A549 (cell line): ENCODE results near the gene KIF13A.
"Not testable (repeated sequence)": the region's sequence is repeated elsewhere in the genome, so short reads cannot be mapped to it uniquely, and the experiment has no call there.

Source experiments
- HMGXB4 ChIP-seq: fragments of 250-450 bp; sonication (Bioruptor Pico); IDR thresholded peaks from 2 replicates; pipeline ENCODE4 v1.5.0; 2021; ENCODE audit warnings: mild to moderate bottlenecking, moderate library complexity, borderline replicate concordance
- JUN ChIP-seq, 2 experiments: fragments of >200 bp; sonication (Bioruptor Twin); formaldehyde crosslinking; IDR thresholded peaks; 2 replicates in 1 of 2; 3 replicates in 1 of 2; pipeline ENCODE4 v1.6.1; 2016 to 2017
- JUNB ChIP-seq: fragments of >200 bp; sonication (Bioruptor Twin); formaldehyde crosslinking; IDR thresholded peaks from 2 replicates; pipeline ENCODE4 v1.6.1; 2016
- KDM1A ChIP-seq: fragments of 200-600 bp; sonication (generic); IDR thresholded peaks from 2 replicates; pipeline ENCODE4 v1.6.1; 2016; ENCODE audit warnings: low read depth, mild to moderate bottlenecking
- MAFK ChIP-seq: fragments of 450-650 bp; IDR thresholded peaks from 2 replicates; pipeline ENCODE4 v1.6.1; 2014; ENCODE audit not compliant: partially characterized antibody
- MAX ChIP-seq: IDR thresholded peaks from 2 replicates; pipeline ENCODE4 v1.6.1; 2012
- NPAS2 ChIP-seq: fragments of 250-450 bp; sonication (Bioruptor Pico); IDR thresholded peaks from 2 replicates; pipeline ENCODE4 v1.8.0; 2022; ENCODE audit warnings: mild to moderate bottlenecking, moderate library complexity, borderline replicate concordance
- POLR2A ChIP-seq: IDR thresholded peaks from 2 replicates; pipeline ENCODE4 v1.6.1; 2012; ENCODE audit warnings: mild to moderate bottlenecking, low read length
- POLR2AphosphoS2 ChIP-seq: conservative IDR thresholded peaks from 2 replicates; pipeline ENCODE4 v1.6.1; 2012; ENCODE audit warnings: low read length, improper control_type of control experiment, inconsistent platforms
- TP53 ChIP-seq: fragments of 250-450 bp; sonication (Bioruptor Pico); IDR thresholded peaks from 2 replicates; pipeline ENCODE4 v1.5.0; 2021; ENCODE audit warnings: mild to moderate bottlenecking, moderate library complexity
- TF ChIP-seq, protein P1 (sequence below): fragments of >200 bp; sonication (Bioruptor Twin); formaldehyde crosslinking; IDR thresholded peaks from 3 replicates; pipeline ENCODE4 v1.5.1; 2016

DNA sequence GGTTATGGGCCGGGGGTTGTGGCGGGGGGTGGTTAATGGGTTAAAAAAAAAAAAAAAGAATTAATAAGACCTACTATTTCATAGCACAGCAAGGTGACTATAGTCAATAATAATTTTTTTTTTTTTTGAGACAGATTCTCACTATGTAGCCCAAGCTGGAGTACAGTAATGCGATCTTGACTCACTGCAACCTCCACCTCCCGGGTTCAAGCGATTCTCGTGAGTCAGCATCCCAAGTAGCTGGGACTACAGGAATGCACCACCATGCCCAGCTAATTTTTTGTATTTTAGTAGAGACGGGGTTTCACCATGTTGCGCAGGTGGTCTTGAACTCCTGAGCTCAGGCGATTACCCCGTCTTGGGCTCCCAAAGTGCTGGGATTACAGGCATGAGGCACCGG is 75.8 kb downstream of the KIF13A start:
- TF ChIP-seq, protein P1, sequence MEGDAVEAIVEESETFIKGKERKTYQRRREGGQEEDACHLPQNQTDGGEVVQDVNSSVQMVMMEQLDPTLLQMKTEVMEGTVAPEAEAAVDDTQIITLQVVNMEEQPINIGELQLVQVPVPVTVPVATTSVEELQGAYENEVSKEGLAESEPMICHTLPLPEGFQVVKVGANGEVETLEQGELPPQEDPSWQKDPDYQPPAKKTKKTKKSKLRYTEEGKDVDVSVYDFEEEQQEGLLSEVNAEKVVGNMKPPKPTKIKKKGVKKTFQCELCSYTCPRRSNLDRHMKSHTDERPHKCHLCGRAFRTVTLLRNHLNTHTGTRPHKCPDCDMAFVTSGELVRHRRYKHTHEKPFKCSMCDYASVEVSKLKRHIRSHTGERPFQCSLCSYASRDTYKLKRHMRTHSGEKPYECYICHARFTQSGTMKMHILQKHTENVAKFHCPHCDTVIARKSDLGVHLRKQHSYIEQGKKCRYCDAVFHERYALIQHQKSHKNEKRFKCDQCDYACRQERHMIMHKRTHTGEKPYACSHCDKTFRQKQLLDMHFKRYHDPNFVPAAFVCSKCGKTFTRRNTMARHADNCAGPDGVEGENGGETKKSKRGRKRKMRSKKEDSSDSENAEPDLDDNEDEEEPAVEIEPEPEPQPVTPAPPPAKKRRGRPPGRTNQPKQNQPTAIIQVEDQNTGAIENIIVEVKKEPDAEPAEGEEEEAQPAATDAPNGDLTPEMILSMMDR = not testable (repeated sequence)
- TF ChIP-seq JUNB; MAX; POLR2A; KDM1A; HMGXB4 (CRISPR knock-in tag); TP53 (CRISPR knock-in tag); NPAS2 (CRISPR knock-in tag); POLR2AphosphoS2; MAFK; JUN (IDR thresholded peaks at IDR 0.05): not testable (repeated sequence)
